OCI-LY3 (cell line): ENCODE measurements around the gene PIGX.

Source experiments
- H2AFZ ChIP-seq: fragments of 200-600, 300-600 bp; shearing (Covaris generic); 2 replicates; pipeline ENCODE4 v1.6.0; 2014; ENCODE audit warnings: antibody characterized with exemption, low read depth, low read length
- H3K27ac ChIP-seq: fragments of 200-600, 300-600 bp; sonication (generic); 2 replicates; pipeline ENCODE4 v1.5.1; 2014; ENCODE audit warnings: mild to moderate bottlenecking, low read length, moderate library complexity, mixed read lengths
- H3K27me3 ChIP-seq: fragments of 200-600, 300-600 bp; sonication (generic); 2 replicates; pipeline ENCODE4 v1.6.1; 2014; ENCODE audit warnings: low read depth, low read length, mixed read lengths
- H3K36me3 ChIP-seq: fragments of 200-600, 300-600 bp; sonication (generic); replicated peaks from 2 replicates; pipeline ENCODE3; 2014; ENCODE audit warnings: low read depth, low read length, mixed read lengths
- H3K4me1 ChIP-seq: fragments of 300-600, 200-600 bp; sonication (generic); 2 replicates; pipeline ENCODE4 v1.6.1; 2014; ENCODE audit warnings: low read length, mixed read lengths
- H3K4me2 ChIP-seq: fragments of 200-600, 300-600 bp; sonication (generic); 2 replicates; pipeline ENCODE4 v1.6.1; 2014; ENCODE audit warnings: low read length, mixed read lengths
- H3K4me3 ChIP-seq: fragments of 300-600, 200-600 bp; sonication (generic); 2 replicates; pipeline ENCODE4 v1.5.1; 2014; ENCODE audit warnings: antibody characterized with exemption, mild to moderate bottlenecking, low read length, moderate library complexity
- H3K79me2 ChIP-seq: fragments of 300-600, 200-600 bp; shearing (Covaris generic); 2 replicates; pipeline ENCODE4 v1.6.1; 2014; ENCODE audit warnings: mild to moderate bottlenecking, low read length, mixed read lengths
- H3K9ac ChIP-seq: fragments of 300-600, 200-600 bp; shearing (Covaris generic); 2 replicates; pipeline ENCODE4 v1.6.0; 2014; ENCODE audit warnings: mild to moderate bottlenecking, low read length, moderate library complexity
- H3K9me3 ChIP-seq: fragments of 200-600, 300-600 bp; shearing (Covaris generic); 2 replicates; pipeline ENCODE4 v1.6.1; 2014; ENCODE audit warnings: low read length, mixed read lengths; ENCODE audit not compliant: insufficient read depth
- H4K20me1 ChIP-seq: fragments of 200-600, 300-600 bp; sonication (generic); 2 replicates; pipeline ENCODE4 v1.6.1; 2016; ENCODE audit warnings: low read length, mixed read lengths; ENCODE audit not compliant: insufficient read depth
- CTCF ChIP-seq: fragments of 200-600, 300-600 bp; sonication (generic); IDR thresholded peaks from 2 replicates; pipeline ENCODE4 v1.5.1; 2014; ENCODE audit warnings: antibody characterized with exemption, low read length, low read depth
- EZH2phosphoT487 ChIP-seq: fragments of 200-600 bp; shearing (Covaris generic); IDR thresholded peaks from 2 replicates; pipeline ENCODE4 v1.6.1; 2018; ENCODE audit warnings: antibody characterized with exemption, mixed run types, low read depth

Gene PIGX

GRCh38 chr3:196763179-196763578 is 51.0 kb downstream of the PIGX start:
- Histone ChIP-seq H3K9ac (no peak overlapping the region), H3K4me3 (no peak overlapping the region), H4K20me1 (peaks cover 29% of the 10 kb centered on the region), H3K79me2 (peaks cover 78% of the 10 kb centered on the region), H3K4me2 (no peak overlapping the region), H2AFZ (no peak overlapping the region), H3K36me3 (peaks cover 33% of the 10 kb centered on the region), H3K27me3 (no peaks in the 10 kb centered on the region), H3K9me3 (no peaks in the 10 kb centered on the region), H3K27ac (no peak overlapping the region), H3K4me1 (no peaks in the 10 kb centered on the region)
- TF ChIP-seq CTCF (no peak), EZH2phosphoT487 (no peak)

DNA sequence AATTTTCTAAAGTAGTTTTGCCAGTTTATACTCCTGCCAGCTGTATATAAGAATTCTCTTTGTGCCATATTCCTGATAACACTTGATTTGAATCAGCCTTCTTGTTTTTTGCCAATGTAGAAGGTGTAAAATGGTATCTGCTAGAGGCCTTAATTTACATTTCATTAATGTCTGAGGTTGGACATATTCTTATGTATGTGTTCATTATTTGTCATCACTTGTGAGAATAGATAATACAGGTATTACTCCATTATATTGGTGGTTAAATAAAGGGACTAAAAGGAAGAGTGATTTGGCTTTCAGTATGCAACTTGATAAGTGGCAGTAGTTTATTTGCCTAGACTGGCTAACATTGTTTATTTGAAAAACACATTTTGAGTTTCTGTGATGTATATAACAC is 53.3 kb downstream of the PIGX start:
- TF ChIP-seq EZH2phosphoT487 (no peak), CTCF (no peak)
- no peak overlapping the region for H3K27ac ChIP-seq
- no peaks in the 10 kb centered on the region for H3K9me3 ChIP-seq
- H3K4me3 ChIP-seq = no peak overlapping the region
- H3K9ac ChIP-seq = no peak overlapping the region
- H3K79me2 ChIP-seq = peaks cover 78% of the 10 kb centered on the region
- H3K27me3 ChIP-seq = no peaks in the 10 kb centered on the region
- peaks cover 43% of the 10 kb centered on the region for H4K20me1 ChIP-seq
- no peaks in the 10 kb centered on the region for H3K4me1 ChIP-seq
- no peak overlapping the region for H3K4me2 ChIP-seq
- no peak overlapping the region for H2AFZ ChIP-seq
- H3K36me3 ChIP-seq = peaks cover 17% of the 10 kb centered on the region

DNA sequence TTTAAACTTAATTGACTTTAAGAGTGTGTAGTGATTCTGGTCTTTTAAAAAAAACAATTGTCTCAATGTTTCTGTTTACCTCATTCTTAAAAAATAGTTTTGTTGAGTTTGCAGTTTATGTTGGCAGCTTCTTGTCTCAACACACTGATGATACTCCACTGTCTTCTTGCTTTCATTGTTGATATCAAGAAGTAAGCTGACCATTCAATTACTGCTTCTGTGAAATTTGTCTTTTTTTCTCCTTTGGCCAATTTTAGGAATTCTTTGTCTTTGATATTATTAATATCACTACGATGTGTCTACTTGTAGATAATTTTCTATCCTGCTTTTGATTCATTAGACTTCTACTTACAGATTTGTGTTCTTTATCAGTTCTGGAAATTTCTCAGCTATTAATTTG is 58.9 kb downstream of the PIGX start:
- peaks cover 82% of the 10 kb centered on the region for H4K20me1 ChIP-seq
- peaks cover 99% of the 10 kb centered on the region for H3K79me2 ChIP-seq
- H3K27me3 ChIP-seq = no peaks in the 10 kb centered on the region
- H3K36me3 ChIP-seq = peaks cover 13% of the 10 kb centered on the region
- H2AFZ ChIP-seq = no peak overlapping the region
- no peak overlapping the region for H3K4me2 ChIP-seq
- no peaks in the 10 kb centered on the region for H3K9me3 ChIP-seq
- H3K4me3 ChIP-seq = no peak overlapping the region
- H3K27ac ChIP-seq = no peak overlapping the region
- peaks cover 25% of the 10 kb centered on the region for H3K4me1 ChIP-seq
- TF ChIP-seq EZH2phosphoT487 = no peak
- TF ChIP-seq CTCF = no peak
- no peak overlapping the region for H3K9ac ChIP-seq

- no peaks in the 10 kb centered on the region for H3K27me3 ChIP-seq
- TF ChIP-seq CTCF = no peak
- TF ChIP-seq EZH2phosphoT487 = no peak
- H3K4me1 ChIP-seq = peaks cover 25% of the 10 kb centered on the region
- H3K9ac ChIP-seq = no peak overlapping the region
- H2AFZ ChIP-seq = no peak overlapping the region
- H3K36me3 ChIP-seq = peaks cover 20% of the 10 kb centered on the region
- no peak overlapping the region for H3K27ac ChIP-seq
- H3K4me2 ChIP-seq = peak overlapping the region; percentile 48
- H3K79me2 ChIP-seq = peaks cover 99% of the 10 kb centered on the region
- H4K20me1 ChIP-seq = peaks cover 82% of the 10 kb centered on the region
- no peaks in the 10 kb centered on the region for H3K9me3 ChIP-seq
- no peak overlapping the region for H3K4me3 ChIP-seq
Observed at GRCh38 chr3:196772102-196772501, 59.9 kb downstream of the PIGX start.
